GM21786 (cell line): ENCODE results near the gene DGCR8.

ENCODE experiments used
- ATAC-seq: cut with Tn5 transposase; IDR thresholded peaks from one replicate; pipeline ENCODE4 v1.9.1; 2021; ENCODE audit not compliant: unreplicated experiment

Gene DGCR8

GRCh38 chr22:20052309-20053259, 27.5 kb upstream of the DGCR8 start:
- no peak for ATAC-seq

- ATAC-seq = no peak
Observed at GRCh38 chr22:20053407-20054033, 26.5 kb upstream of the DGCR8 start.

DNA sequence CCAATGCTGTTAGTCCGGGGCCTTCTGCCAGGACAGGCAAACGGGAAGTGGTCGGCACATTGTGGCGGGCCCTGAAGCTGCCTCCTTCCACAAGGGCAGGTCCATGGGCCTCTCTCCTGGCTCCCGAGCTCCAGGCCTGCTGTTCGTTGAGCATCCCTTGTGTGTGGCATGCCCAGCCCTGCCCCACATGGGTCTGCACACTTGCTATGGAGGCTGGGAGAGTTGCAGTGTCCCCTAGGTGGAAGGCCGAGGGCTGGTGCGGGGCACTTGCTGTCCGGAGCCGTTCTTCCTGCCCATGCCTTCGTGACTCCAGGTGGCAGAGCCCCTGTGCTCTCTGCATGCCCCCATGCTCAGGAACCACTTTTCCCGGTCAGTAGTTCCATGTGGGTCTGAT, 26.0 kb upstream of the DGCR8 start:
- no peak for ATAC-seq

DNA sequence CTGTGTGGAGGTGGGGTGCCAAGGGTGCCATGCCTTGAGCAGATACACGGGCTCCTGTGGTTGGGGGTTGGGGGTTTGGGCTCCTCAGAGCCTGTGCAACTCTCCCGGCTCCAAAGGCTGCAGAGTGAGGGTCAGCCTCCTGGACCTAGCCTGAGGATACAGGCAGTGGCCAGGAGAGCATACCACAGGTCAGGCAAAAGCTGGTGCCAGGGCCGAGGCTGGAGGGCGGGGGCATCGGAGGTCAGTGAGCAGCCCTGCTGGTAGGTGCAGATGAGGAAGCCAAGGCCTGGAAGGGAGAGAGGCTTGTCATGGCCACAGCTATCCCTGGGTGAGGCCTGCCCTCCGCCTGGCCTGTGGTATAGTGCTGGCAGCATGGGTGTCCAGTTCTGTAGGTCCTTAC, 25.6 kb upstream of the DGCR8 start:
- no peak for ATAC-seq

DNA sequence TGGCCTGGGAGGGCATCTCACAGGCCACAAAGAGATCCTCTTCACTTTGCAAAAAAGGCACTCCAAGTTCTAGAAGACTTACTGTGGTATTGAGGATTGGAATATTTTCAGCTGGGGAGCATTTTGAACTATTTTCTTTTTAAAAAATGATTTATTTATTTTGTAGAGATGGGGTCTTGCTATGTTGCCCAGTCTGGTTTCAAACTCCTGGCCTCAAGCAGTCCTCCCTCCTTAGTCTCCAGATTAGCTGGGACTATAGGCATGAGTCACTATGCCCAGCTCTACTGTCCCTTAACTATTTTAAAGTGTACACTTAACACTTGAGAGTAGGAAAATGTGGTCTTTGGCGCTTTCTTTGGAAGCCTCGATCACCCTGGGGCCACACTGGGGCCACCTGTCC, 24.9 kb upstream of the DGCR8 start:
- no peak for ATAC-seq

DNA sequence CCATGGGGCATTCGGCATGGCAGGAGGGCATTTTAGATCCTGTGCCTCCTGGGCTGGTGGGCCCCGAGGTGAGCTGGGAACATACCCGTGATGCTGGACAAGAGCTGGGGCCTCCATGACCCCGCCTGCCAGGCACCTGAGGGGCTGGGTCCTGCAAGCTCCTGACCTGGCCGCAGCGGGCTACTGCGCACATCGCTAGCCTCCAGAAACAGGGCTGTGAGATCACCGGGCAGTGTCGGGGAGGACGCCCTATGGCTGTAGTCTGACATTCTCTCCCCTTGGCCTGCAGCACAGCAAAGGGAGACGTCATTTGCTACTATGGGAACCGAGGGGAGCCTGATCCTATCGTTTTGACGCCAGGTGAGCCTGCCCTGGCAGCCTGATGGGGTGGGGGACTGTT, 24.4 kb upstream of the DGCR8 start:
- no peak for ATAC-seq

GRCh38 chr22:20056161-20056560, 23.9 kb upstream of the DGCR8 start:
- no peak for ATAC-seq

DNA sequence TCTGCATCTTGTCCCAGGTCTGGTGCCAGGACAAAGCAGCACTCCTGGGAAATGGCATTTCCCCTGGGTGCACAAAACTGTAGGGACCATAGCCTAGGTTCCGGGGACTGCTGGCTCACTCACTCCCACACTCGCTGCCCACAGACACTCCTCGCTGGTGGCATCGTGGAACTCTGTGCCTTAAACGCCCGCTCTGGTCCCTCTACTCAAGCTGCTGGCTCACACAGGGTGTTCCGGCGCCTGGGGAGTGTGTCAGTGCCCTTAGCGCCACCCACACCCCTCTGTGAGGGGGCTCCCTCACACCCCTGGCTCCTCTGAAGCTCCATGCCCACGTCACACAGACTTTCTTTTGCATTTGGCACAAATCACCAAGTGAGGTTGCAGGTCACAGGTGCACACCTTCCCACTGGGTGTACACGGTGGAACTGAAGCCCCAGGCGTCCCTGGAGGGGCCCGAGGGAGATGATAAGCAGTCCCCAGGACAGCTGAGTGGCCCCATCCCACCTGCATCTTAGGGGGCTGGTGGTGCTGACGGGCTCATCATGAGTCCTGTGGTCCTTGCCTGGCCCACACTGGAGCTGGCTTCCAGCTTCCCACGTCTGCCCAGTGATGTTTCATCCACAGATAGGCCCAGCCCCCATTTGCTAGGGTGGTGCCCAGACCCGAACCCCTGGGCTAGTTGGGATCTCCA, 23.2 kb upstream of the DGCR8 start:
- ATAC-seq = no peak

- ATAC-seq = no peak
Observed at GRCh38 chr22:20057596-20058268, 22.3 kb upstream of the DGCR8 start.

GRCh38 chr22:20058989-20059770, 20.9 kb upstream of the DGCR8 start:
- no peak for ATAC-seq

DNA sequence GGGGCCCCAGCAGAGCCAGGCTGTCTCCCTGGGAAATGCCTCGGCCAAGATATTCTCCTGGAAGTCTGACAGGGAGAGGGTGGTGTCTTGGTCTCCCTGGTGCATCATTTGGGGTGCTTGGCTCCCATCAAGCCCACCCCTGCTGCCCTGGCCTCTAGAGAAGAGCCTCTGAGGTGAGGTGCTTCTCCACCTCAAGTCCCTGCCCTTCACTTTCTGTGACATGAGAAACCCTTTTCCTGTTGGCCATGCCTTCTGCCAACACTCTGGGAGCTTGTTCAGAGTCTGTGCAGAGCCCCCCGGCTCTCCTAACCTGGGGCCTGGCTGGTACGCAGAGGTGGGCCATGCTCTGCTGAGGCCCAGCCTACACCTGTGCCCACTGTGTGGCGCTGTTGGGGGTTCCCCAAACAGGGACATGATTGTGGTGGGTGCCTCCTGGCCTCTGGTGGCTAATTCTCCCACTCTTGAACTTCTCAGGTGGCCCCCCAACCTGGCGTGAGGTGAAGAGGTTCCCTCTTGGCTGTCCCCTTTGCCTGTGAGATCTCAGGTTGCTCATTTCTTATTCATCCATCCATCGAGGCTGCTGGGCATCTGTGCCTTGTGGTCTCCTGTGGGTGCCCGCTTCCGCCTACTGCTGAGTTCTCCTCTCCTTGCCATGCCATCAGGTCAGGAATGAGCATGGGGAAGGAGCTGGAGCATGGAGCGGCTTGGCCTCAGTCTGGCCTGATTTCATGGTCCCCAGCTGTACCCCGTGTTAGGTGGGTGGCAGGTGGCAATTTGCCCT, 19.2 kb upstream of the DGCR8 start:
- no peak for ATAC-seq

GRCh38 chr22:20061481-20061861, 18.6 kb upstream of the DGCR8 start:
- no peak for ATAC-seq

DNA sequence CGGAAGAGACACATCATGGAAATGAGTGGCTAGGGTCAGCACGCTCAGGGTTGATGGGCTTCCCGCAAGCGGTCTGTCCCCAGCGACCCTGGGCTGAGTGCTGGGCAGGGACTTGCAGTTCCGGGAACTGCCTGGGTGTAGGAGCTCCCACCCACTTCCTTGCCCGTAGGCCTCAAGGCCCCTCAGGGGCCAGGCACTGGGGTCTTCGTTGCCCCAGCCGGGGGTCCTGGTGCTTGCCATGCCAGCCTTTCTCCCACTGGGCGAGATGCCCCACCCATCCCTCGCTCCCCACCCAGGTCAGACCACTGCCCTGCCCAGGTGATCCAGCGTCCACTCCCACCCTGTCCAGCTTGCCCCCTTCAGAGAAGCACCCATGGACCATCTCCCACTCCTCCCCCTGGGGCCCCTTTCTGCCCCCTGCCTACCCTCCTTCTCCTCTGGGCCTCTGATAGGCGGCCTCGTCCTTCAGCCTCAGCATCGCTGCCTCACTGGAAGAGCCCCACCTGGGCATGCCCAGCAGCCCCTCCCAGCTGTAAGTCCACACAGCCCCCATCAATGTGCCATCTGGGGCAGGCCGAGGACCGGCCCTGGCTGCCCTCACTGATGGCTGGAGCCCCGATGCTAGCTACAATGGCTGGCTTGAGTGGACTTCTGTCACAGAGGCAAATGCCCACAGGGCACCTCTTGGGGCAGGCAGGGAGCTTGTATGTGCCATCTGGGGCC, 17.8 kb upstream of the DGCR8 start:
- no peak for ATAC-seq

DNA sequence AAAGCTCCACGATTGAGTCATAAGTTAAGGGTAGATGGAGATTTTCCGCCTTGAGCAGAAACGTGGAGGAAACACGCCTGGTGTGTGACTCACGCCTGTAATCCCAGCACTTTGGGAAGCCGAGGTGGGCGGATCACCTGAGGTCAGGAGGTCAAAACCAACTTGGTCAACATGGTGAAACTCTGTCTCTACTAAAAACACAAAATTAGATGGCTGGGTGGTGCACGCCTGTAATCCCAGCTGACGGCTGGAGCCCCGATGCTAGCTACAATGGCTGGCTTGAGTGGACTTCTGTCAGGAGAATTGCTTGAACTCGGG, 17.3 kb upstream of the DGCR8 start:
- no peak for ATAC-seq

GRCh38 chr22:20063271-20064139, 16.5 kb upstream of the DGCR8 start:
- ATAC-seq = no peak

DNA sequence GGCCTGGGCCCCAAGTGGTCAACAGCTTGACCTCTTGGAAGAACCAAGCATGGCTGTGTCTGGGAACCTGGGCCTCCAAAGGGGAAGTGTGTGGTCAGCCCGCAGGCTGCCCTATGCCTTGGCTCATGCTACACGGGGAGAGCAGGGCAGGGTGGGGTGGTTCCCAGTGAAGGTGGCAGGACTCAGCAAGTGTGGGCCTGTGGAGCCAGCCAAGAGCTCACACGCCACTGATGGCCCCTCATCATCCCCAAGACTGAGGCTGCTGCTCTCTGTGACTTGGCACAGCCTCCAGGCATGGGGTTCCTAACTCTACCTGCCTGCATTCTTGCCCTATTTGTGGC, 15.9 kb upstream of the DGCR8 start:
- no peak for ATAC-seq

DNA sequence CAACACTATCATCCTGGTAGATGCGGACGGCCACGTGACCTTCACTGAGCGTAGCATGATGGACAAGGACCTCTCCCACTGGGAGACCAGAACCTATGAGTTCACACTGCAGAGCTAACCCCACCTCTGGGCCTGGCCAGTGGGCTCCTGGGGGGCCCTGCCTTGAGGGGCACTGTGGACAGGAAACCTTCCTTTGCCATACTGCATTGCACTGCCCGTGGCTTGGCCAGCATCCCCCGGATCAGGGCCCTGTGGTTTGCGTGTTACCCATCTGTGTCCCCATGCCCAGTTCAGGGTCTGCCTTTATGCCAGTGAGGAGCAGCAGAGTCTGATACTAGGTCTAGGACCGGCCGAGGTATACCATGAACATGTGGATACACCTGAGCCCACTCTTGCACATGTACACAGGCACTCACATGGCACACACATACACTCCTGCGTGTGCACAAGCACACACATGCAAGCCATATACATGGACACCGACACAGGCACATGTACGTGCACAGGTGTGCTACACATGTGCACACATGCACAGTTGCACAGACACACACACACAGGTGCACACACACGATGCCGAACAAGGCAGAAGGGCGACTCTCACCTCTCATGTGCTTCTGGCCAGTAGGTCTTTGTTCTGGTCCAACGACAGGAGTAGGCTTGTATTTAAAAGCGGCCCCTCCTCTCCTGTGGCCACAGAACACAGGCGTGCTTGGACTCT, 15.3 kb upstream of the DGCR8 start:
- no peak for ATAC-seq
